Tibial nerve (tissue), 4 donors: ENCODE measurements around the gene AKR1C2.
"Not testable (repeated sequence)": the region's sequence is repeated elsewhere in the genome, so short reads cannot be mapped to it uniquely, and the experiment has no call there.

Experiments used
- EP300 ChIP-seq, 2 donors: sonication (generic); formaldehyde crosslinking; IDR thresholded peaks; one replicate each; pipeline ENCODE4 v1.6.1; 2017; ENCODE audit warnings: antibody characterized with exemption in 2 of 2, mild to moderate bottlenecking in 1 of 2
- POLR2A ChIP-seq, 2 donors: fragments of 450-650 bp; IDR thresholded peaks; one replicate each; pipeline ENCODE4 v1.6.1; 2017; ENCODE audit warnings: antibody characterized with exemption in 2 of 2, mild to moderate bottlenecking in 2 of 2, moderate library complexity in 2 of 2
- TF ChIP-seq, protein P1 (sequence below), 5 experiments: fragments of 200-600 bp in 3 of 5; fragments of 450-650 bp in 2 of 5; sonication (generic) in 3 of 5; IDR thresholded peaks; one replicate each; pipeline ENCODE4 v1.5.1; 2016 to 2019; ENCODE audit warnings: antibody characterized with exemption in 5 of 5, mild to moderate bottlenecking in 3 of 5, moderate library complexity in 2 of 5

- TF ChIP-seq, protein P1, sequence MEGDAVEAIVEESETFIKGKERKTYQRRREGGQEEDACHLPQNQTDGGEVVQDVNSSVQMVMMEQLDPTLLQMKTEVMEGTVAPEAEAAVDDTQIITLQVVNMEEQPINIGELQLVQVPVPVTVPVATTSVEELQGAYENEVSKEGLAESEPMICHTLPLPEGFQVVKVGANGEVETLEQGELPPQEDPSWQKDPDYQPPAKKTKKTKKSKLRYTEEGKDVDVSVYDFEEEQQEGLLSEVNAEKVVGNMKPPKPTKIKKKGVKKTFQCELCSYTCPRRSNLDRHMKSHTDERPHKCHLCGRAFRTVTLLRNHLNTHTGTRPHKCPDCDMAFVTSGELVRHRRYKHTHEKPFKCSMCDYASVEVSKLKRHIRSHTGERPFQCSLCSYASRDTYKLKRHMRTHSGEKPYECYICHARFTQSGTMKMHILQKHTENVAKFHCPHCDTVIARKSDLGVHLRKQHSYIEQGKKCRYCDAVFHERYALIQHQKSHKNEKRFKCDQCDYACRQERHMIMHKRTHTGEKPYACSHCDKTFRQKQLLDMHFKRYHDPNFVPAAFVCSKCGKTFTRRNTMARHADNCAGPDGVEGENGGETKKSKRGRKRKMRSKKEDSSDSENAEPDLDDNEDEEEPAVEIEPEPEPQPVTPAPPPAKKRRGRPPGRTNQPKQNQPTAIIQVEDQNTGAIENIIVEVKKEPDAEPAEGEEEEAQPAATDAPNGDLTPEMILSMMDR (IDR thresholded peaks at IDR 0.05) = not testable (repeated sequence)
- not testable (repeated sequence) for TF ChIP-seq POLR2A, EP300 (IDR thresholded peaks at IDR 0.05)
Measured at GRCh38 chr10:5011392-5011791, 7.7 kb upstream of the AKR1C2 start.
